Muscle layer of colon (tissue), 2 donors: Measurements from ENCODE around the gene CGA.

Experiments
- H3K27ac ChIP-seq: one replicate; pipeline ENCODE4 v1.7.0; 2013; ENCODE audit warnings: low read depth, mild to moderate bottlenecking, low read length, moderate library complexity
- H3K27me3 ChIP-seq, 2 donors: one replicate each; pipeline ENCODE4 v1.7.0; 2013; ENCODE audit warnings: low read length in 2 of 2, mild to moderate bottlenecking in 2 of 2; ENCODE audit not compliant: insufficient read depth in 2 of 2, control insufficient read depth in 1 of 2
- H3K36me3 ChIP-seq: one replicate; pipeline ENCODE4 v1.7.0; 2013; ENCODE audit warnings: mild to moderate bottlenecking, low read length; ENCODE audit not compliant: insufficient read depth
- H3K4me1 ChIP-seq: one replicate; pipeline ENCODE4 v1.7.0; 2013; ENCODE audit warnings: mild to moderate bottlenecking, low read length; ENCODE audit not compliant: insufficient read depth
- H3K4me3 ChIP-seq, 2 donors: one replicate each; pipeline ENCODE4 v1.7.0; 2013; ENCODE audit warnings: low read length in 2 of 2, low read depth in 1 of 2, mild to moderate bottlenecking in 1 of 2, moderate library complexity in 1 of 2
- H3K9ac ChIP-seq: one replicate; pipeline ENCODE4 v1.7.0; 2013; ENCODE audit warnings: low read length
- H3K9me3 ChIP-seq: one replicate; pipeline ENCODE4 v1.7.0; 2013; ENCODE audit warnings: mild to moderate bottlenecking, low read length
- donor health status: abdominal sarcoma.
- donor health status: Adenocarcinoma of cecum.

CGA gene

DNA sequence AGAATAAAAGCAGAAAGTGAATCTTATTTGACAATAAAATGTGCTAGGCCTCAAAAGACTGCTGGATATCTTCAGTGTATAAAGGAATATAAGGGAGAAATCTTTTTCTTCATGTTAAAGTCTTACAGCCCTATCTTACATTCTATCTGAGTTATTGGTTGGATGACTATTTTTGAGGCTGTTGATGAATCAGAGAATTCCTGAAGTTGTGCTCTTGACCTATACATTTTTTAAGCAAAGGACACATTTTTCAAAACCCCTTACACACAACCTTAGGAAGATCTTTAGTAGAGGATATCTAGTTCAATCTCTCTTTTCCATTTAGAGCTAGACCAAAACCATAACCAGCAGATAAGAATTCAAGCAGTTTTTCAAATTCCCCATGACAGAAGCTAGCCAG is 10.9 kb upstream of the CGA start:
- H3K4me1 ChIP-seq: no peaks in the 10 kb centered on the region
- no peak overlapping the region for H3K4me3 ChIP-seq
- H3K36me3 ChIP-seq: no peaks in the 10 kb centered on the region
- H3K27me3 ChIP-seq: no peaks in the 10 kb centered on the region
- no peak overlapping the region for H3K27ac ChIP-seq
- H3K9me3 ChIP-seq: no peaks in the 10 kb centered on the region
- H3K9ac ChIP-seq: no peak overlapping the region

DNA sequence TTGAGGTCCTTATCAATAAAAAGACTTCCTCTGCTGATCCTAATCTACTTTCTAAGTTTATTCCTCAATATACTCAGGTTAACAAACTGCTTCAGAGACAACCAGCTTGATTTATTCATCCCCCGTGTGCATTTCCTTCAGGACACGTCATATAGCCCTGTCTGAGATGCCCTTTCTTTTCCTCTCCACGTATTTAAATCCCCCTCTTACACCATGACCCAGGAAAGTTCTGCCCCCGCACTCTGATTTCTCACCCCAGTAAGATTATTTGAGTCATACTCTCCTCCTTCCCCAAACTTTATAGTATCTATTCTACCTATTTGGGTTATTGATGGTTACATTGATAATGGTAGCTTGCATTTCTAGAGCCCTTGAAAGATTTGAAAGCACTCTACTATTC is 9.8 kb upstream of the CGA start:
- Histone ChIP-seq H3K4me1 (no peaks in the 10 kb centered on the region), H3K27ac (no peak overlapping the region), H3K27me3 (no peaks in the 10 kb centered on the region), H3K9me3 (no peaks in the 10 kb centered on the region), H3K4me3 (no peak overlapping the region), H3K36me3 (no peaks in the 10 kb centered on the region), H3K9ac (no peak overlapping the region)

DNA sequence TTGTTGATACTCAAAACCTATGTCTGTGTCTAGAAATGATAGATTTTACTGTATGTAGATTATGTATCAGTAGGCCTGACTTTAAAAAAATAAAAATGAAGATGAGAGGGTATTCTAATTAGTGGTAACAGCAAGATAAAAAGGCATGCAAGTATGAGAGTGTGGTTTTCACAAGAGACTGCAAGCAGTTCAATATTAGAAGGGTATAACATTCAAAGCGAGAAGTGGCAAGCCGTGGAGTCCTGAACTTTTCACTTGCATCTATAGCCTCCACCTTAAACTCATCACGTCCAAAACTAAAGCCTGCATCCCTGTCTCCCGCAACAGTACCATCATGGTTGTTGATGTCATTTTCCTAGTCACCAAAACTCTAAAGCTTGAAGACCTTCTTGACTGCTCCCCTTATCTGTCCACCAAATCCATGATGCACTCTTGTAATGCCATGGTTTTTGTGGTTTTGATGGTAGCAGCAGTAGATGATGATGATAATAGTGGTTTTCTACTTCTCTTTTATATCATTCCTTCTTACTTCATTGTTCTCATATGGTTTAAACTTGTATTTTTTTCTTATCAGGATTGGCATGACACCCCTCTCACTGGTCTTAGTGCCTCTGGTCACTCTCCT is 9.2 kb upstream of the CGA start:
- H3K36me3 ChIP-seq: no peaks in the 10 kb centered on the region
- H3K9ac ChIP-seq: no peak overlapping the region
- H3K4me3 ChIP-seq: no peak overlapping the region
- no peak overlapping the region for H3K27ac ChIP-seq
- no peaks in the 10 kb centered on the region for H3K27me3 ChIP-seq
- H3K9me3 ChIP-seq: no peaks in the 10 kb centered on the region
- H3K4me1 ChIP-seq: no peaks in the 10 kb centered on the region

DNA sequence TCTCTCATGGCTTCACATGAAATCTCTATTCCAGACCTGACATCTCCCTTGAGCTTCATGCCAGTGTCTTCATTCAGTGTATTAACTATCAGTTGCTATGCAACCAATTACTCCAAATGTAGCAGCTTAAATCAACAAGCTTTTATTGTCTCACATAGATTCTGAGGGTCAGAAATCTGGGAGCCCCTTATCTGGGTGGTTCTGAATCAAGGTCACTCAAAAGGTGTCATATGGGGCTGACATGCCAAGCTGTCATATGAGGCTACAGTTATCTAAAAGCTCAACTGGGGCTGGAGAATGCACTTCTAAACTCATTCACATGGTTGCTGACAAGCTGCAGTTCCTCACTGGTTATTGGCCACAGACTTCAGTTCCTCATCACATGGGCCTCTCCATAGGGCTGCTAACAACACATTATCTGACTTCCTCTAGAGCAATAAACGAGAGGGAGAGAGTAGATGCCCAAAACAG is 7.3 kb upstream of the CGA start:
- H3K9ac ChIP-seq: no peak overlapping the region
- H3K4me3 ChIP-seq: no peak overlapping the region
- no peaks in the 10 kb centered on the region for H3K27me3 ChIP-seq
- no peak overlapping the region for H3K27ac ChIP-seq
- no peaks in the 10 kb centered on the region for H3K9me3 ChIP-seq
- no peaks in the 10 kb centered on the region for H3K36me3 ChIP-seq
- no peaks in the 10 kb centered on the region for H3K4me1 ChIP-seq

DNA sequence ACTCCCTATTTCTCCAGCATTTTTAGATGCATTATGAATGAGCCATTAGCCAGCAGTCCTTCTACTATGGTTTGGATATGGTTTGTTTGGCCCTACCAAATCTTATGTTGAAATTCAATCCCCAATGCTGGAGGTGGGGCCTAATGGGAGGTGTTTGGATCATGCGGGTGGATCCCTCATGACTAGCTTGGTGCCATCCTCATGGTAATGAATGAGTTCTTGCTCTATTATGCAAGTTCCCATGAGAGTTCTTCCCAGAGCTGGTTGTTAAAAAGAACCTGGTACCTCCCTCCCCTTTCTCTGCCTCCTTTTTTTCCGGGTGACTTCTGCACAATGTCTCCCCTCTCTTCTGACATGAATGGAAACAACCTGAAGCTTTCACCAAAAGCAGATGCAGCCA is 6.2 kb upstream of the CGA start:
- no peak overlapping the region for H3K9ac ChIP-seq
- no peaks in the 10 kb centered on the region for H3K4me1 ChIP-seq
- H3K36me3 ChIP-seq: no peaks in the 10 kb centered on the region
- H3K9me3 ChIP-seq: no peaks in the 10 kb centered on the region
- no peak overlapping the region for H3K27ac ChIP-seq
- no peaks in the 10 kb centered on the region for H3K27me3 ChIP-seq
- H3K4me3 ChIP-seq: no peak overlapping the region

DNA sequence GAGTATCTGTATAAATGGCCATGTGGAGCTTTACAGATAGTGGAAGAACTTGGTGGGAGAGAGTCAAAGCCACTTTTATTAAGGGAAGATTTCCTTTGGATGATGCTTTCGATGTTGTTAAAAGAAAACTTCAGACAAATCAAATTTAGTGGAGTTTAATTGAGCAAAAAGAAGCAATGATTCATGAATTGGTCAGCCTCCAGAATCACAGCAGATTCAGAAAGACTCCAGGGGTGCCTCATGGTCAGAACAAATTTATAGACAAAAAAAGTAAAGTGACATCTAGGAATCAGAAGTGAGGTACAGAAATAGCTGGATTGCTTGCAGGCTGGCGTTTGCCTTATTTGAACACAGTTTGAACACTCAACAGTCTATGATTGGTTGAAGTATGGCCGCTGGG is 5.3 kb upstream of the CGA start:
- Histone ChIP-seq H3K27ac (no peak overlapping the region), H3K36me3 (no peaks in the 10 kb centered on the region), H3K4me1 (no peaks in the 10 kb centered on the region), H3K4me3 (no peak overlapping the region), H3K27me3 (no peaks in the 10 kb centered on the region), H3K9me3 (no peaks in the 10 kb centered on the region), H3K9ac (no peak overlapping the region)

DNA sequence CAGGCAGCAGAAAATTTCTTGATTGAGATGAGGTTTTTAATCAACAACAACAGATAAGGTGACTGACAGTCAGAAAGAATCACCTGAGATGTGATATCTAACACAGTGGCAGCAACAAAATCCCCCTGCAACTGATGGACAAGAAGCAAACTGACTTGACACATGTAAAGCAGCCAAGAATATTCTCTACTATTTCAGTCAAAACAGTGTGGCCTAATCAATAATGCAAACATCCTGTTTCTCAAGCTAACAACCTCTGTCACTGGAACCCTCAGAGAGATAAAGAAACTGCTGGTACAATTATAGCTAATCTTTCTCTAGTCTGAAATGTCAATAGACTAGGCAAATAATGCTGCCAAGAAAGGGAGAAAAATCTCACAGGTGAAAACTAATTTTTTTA is 4.6 kb upstream of the CGA start:
- no peak overlapping the region for H3K27ac ChIP-seq

DNA sequence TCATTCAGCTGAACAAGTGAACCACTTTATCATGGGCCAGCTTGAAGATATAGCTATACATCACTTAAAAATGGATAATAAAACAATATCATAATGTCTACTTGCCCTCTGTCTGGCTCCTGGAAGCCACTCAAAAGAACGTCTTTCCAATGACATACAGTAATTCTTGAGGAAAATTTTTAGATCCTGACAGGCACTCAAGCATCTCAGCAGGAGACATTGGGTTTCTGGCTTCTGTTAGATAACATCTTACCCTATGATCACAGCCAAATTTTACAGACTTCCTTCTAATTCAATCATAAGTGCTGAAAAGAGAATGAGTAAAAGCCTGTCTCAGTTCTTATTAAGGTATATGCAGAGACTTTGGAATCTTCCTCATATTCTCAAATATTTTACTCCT is 330 bp downstream of the CGA start:
- Histone ChIP-seq H3K9ac (no peak overlapping the region), H3K27ac (no peak overlapping the region), H3K4me1 (no peaks in the 10 kb centered on the region), H3K27me3 (no peaks in the 10 kb centered on the region), H3K36me3 (no peaks in the 10 kb centered on the region), H3K9me3 (no peaks in the 10 kb centered on the region), H3K4me3 (no peak overlapping the region)

More for the DNA sequence above, 4.6 kb upstream of the CGA start:
- Histone ChIP-seq H3K9ac (no peak overlapping the region), H3K4me1 (no peaks in the 10 kb centered on the region), H3K36me3 (no peaks in the 10 kb centered on the region), H3K27me3 (no peaks in the 10 kb centered on the region), H3K9me3 (no peaks in the 10 kb centered on the region), H3K4me3 (no peak overlapping the region)

DNA sequence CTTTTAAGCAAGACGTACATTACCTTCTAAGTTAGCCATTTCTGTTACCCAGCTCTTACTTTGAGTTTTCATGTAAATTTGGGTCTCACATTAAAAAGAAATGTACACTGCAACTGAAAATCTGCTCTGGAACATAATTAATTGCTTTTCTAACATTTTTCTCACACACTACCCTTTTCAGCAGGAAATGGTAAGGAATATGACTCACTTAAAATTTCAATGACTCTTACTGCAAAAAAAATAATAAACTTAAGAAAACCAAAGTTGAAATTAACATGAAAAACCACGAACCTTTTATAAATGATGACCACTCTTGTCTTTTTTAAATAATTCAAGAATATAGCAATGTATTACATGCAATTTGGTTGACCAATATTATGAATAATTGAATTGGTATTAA is 1.3 kb downstream of the CGA start:
- no peak overlapping the region for H3K9ac ChIP-seq
- H3K27ac ChIP-seq: no peak overlapping the region
- no peak overlapping the region for H3K4me3 ChIP-seq
- H3K27me3 ChIP-seq: no peaks in the 10 kb centered on the region
- H3K36me3 ChIP-seq: no peaks in the 10 kb centered on the region
- no peaks in the 10 kb centered on the region for H3K4me1 ChIP-seq
- H3K9me3 ChIP-seq: no peaks in the 10 kb centered on the region

DNA sequence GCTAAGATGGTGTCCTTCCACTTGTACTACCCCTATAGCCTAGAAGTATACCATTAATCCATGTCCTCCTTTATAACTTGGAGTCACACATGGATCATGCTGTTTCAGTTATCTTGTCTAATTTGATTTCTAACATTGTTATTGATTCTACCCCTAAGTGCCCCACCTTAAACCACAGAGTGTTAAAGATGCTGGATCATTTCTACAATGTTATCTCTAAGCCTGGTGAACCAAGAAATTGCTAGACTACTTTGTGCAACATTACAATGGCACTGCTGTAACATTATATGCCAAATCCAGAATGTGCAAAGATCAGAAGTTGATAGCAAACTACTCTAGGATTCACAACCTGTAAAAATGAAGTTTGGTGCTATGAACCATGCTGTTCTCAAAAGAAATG is 1.7 kb downstream of the CGA start:
- no peaks in the 10 kb centered on the region for H3K36me3 ChIP-seq
- H3K27me3 ChIP-seq: no peaks in the 10 kb centered on the region
- H3K4me1 ChIP-seq: no peaks in the 10 kb centered on the region
- H3K27ac ChIP-seq: no peak overlapping the region
- no peaks in the 10 kb centered on the region for H3K9me3 ChIP-seq
- H3K9ac ChIP-seq: no peak overlapping the region
- H3K4me3 ChIP-seq: no peak overlapping the region

DNA sequence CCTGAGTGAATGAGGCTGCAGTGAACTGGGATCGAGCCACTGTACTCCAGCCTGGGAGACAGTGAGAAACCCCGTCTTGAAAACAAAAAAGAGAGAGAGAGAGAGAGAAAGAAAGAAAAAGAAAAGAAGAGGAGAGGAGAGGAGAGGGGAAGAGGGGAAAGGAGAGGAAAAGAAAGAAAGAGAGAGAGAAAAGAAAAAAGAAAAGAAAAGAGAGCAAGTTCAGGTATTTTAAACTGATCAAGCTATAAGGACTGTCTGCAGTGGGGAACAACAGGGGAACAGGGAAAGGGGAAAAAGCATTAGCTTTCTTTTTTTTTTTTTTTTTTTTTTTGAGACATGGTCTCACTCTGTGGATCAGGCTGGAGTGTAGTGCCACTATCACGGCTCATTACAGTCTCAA is 2.5 kb downstream of the CGA start:
- H3K27ac ChIP-seq: no peak overlapping the region
- no peak overlapping the region for H3K9ac ChIP-seq
- no peaks in the 10 kb centered on the region for H3K4me1 ChIP-seq
- H3K27me3 ChIP-seq: no peaks in the 10 kb centered on the region
- no peaks in the 10 kb centered on the region for H3K36me3 ChIP-seq
- no peaks in the 10 kb centered on the region for H3K9me3 ChIP-seq
- H3K4me3 ChIP-seq: no peak overlapping the region

DNA sequence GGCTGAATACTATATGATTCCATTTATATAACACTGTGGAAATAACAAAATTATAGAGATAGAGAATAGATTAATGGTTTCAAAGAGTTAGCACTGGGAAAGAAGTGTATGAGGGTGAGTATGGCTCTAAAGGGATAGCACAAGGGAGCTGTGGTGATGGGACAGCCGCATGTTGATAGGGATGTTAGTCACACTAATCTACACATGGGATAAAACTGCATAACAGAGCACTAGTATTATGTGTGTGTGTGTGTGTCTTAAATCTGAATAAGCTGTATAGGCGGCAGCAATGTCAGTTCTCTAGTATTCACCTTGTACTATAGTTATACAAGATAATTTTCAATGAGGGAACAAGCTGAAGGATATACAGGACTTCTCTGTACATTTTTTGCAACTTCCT is 5.8 kb downstream of the CGA start:
- Histone ChIP-seq H3K27ac (no peak overlapping the region), H3K4me1 (no peaks in the 10 kb centered on the region), H3K4me3 (no peak overlapping the region), H3K36me3 (no peaks in the 10 kb centered on the region), H3K9ac (no peak overlapping the region), H3K27me3 (no peaks in the 10 kb centered on the region), H3K9me3 (no peaks in the 10 kb centered on the region)
